HepG2 (cell line): ENCODE data around the gene TAF11. TPM values are rescaled to one million over a fixed set of nuclear protein-coding genes. Genes with fewer than 3 reads are reported as not detected.

Experiments
- ERF ChIP-seq: IDR thresholded peaks from 2 replicates; pipeline ENCODE4 v1.6.1; 2018; ENCODE audit warnings: missing biosample characterization, missing genetic modification reagents
- EZH2 ChIP-seq: conservative IDR thresholded peaks from 2 replicates; pipeline ENCODE4 v1.6.1; 2012; ENCODE audit warnings: mild to moderate bottlenecking, low read depth, low read length, moderate library complexity
- JDP2 ChIP-seq: sonication (generic); formaldehyde crosslinking; IDR thresholded peaks from 2 replicates; pipeline ENCODE4 v1.8.1; 2022; ENCODE audit warnings: missing genetic modification reagents, borderline replicate concordance
- MAF1 ChIP-seq: sonication (generic); formaldehyde crosslinking; IDR thresholded peaks from 2 replicates; pipeline ENCODE4 v1.5.0; 2020; ENCODE audit warnings: missing genetic modification reagents, borderline replicate concordance
- MIXL1 ChIP-seq: IDR thresholded peaks from 2 replicates; pipeline ENCODE4 v1.6.1; 2016
- SALL1 ChIP-seq: sonication (generic); formaldehyde crosslinking; IDR thresholded peaks from 2 replicates; pipeline ENCODE4 v1.8.0; 2022; ENCODE audit warnings: mild to moderate bottlenecking, missing genetic modification reagents
- SMAD3 ChIP-seq: sonication (generic); formaldehyde crosslinking; IDR thresholded peaks from 2 replicates; pipeline ENCODE4 v1.4.0; 2020; ENCODE audit warnings: missing genetic modification reagents
- ZNF234 ChIP-seq: sonication (generic); formaldehyde crosslinking; conservative IDR thresholded peaks from 2 replicates; pipeline ENCODE4 v1.5.1; 2020; ENCODE audit warnings: mild to moderate bottlenecking, missing genetic modification reagents
- ZNF292 ChIP-seq: sonication (generic); formaldehyde crosslinking; IDR thresholded peaks from 2 replicates; pipeline ENCODE4 v1.8.1; 2022; ENCODE audit warnings: mild to moderate bottlenecking, low read depth, missing genetic modification reagents, borderline replicate concordance
- ZNF350 ChIP-seq: sonication (generic); formaldehyde crosslinking; IDR thresholded peaks from 2 replicates; pipeline ENCODE4 v1.4.0; 2020; ENCODE audit warnings: mild to moderate bottlenecking, low read depth, missing genetic modification reagents, borderline replicate concordance
- ZNF7 ChIP-seq: IDR thresholded peaks from 2 replicates; pipeline ENCODE4 v1.6.1; 2016; ENCODE audit warnings: missing biosample characterization, missing genetic modification reagents
- ZNF747 ChIP-seq: sonication (generic); formaldehyde crosslinking; IDR thresholded peaks from 2 replicates; pipeline ENCODE4 v1.8.1; 2023; ENCODE audit warnings: missing genetic modification reagents, mild to moderate bottlenecking, borderline replicate concordance
- ZSCAN25 ChIP-seq: sonication (generic); formaldehyde crosslinking; IDR thresholded peaks from 2 replicates; pipeline ENCODE4 v1.8.0; 2022; ENCODE audit warnings: mild to moderate bottlenecking, missing genetic modification reagents
- polyA plus RNA-seq, 8 experiments: library from polyadenylated mRNA; depleted of rRNA in 3 of 8; stranded (reverse) in 7 of 8; unstranded in 1 of 8; fragments of >200 nt; fragmentation: Illumina TruSeq in 4 of 8; extraction: Trizol in 4 of 8; gene quantifications; 2 replicates each; pipeline versions ENCODE4 v1.2.1 to v1.2.3, GENCODE V29; 2011 to 2016; ENCODE audit warnings: low read depth in 4 of 8, missing spikeins in 1 of 8, mixed read lengths in 1 of 8; ENCODE audit not compliant: insufficient read depth in 1 of 8
- total RNA-seq, 5 experiments: library from RNA; depleted of rRNA; stranded (reverse); fragments of >200 nt; fragmentation: Illumina TruSeq; extraction: Trizol; gene quantifications; 2 replicates each; pipeline ENCODE4 v1.2.3, GENCODE V29; 2016; ENCODE audit warnings: low read depth in 1 of 5
- TF ChIP-seq, protein P1 (sequence below): sonication (generic); formaldehyde crosslinking; IDR thresholded peaks from 2 replicates; pipeline ENCODE4 v1.9.0; 2021; ENCODE audit warnings: missing genetic modification reagents, borderline replicate concordance
- TF ChIP-seq, protein P2 (sequence below): IDR thresholded peaks from 2 replicates; pipeline ENCODE4 v1.6.1; 2016
- TF ChIP-seq, protein P3 (sequence below): sonication (generic); formaldehyde crosslinking; IDR thresholded peaks from 2 replicates; pipeline ENCODE4 v1.8.0; 2023; ENCODE audit warnings: mild to moderate bottlenecking, missing genetic modification reagents
- TF ChIP-seq, protein P4 (sequence below): IDR thresholded peaks from 2 replicates; pipeline ENCODE4 v1.6.1; 2016; ENCODE audit warnings: missing compliant biosample characterization, missing genetic modification reagents, borderline replicate concordance
- TF ChIP-seq, protein P5 (sequence below): sonication (generic); formaldehyde crosslinking; IDR thresholded peaks from 2 replicates; pipeline ENCODE4 v1.8.0; 2022; ENCODE audit warnings: missing genetic modification reagents, mild to moderate bottlenecking, inconsistent platforms, borderline replicate concordance

Gene TAF11
- total and polyA plus RNA-seq, 2 of the 13 experiments (the other 11 are each of a cell fraction or from before 2014, with no cell fraction given) = 35.4 to 73.6 TPM

DNA sequence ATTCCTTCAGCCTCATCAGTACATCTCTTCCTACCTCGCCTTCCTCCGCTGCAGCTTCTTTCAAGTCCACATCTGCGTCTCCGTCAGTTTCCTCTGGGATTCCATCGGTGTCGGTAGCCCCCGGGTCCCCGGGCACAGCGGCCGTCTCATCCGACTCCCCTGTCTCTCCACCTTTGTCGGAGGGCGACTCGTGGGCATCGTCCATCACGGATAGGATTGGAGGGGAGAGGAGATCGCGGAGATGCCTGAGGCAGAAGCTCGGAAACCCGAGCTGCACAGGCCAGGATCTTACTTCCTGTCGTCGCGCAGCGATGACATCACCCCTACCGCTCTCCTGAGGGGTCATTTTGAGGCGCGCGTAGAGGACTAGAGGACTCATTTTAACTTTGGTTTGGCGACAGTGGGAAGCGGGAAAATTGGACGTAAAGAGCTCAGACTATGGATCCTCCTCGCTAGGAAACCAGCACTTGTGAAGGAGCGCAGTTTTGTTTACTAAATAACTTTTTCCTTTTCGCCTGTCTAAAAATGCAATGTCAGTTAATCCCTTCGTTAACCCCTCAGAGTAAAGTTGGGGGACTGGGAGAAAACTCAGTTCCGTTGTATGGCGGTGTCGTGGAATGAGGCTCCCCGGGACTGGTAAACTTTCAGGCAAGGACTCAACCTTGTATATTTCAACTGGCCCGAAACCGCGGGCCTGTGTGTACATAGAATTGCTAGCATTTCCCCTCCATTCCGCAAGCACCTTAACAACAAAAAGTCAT is at the start of gene TAF11 (continued):
- TF ChIP-seq, protein P1, sequence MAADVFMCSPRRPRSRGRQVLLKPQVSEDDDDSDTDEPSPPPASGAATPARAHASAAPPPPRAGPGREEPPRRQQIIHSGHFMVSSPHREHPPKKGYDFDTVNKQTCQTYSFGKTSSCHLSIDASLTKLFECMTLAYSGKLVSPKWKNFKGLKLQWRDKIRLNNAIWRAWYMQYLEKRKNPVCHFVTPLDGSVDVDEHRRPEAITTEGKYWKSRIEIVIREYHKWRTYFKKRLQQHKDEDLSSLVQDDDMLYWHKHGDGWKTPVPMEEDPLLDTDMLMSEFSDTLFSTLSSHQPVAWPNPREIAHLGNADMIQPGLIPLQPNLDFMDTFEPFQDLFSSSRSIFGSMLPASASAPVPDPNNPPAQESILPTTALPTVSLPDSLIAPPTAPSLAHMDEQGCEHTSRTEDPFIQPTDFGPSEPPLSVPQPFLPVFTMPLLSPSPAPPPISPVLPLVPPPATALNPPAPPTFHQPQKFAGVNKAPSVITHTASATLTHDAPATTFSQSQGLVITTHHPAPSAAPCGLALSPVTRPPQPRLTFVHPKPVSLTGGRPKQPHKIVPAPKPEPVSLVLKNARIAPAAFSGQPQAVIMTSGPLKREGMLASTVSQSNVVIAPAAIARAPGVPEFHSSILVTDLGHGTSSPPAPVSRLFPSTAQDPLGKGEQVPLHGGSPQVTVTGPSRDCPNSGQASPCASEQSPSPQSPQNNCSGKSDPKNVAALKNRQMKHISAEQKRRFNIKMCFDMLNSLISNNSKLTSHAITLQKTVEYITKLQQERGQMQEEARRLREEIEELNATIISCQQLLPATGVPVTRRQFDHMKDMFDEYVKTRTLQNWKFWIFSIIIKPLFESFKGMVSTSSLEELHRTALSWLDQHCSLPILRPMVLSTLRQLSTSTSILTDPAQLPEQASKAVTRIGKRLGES = no peak; the same call in 1 of the 2 replicates
- TF ChIP-seq JDP2 (no peak), ZNF7 (CRISPR knock-in tag) (no peak), ZSCAN25 (CRISPR knock-in tag) (peak; percentile 84), EZH2 (no peak), SMAD3 (CRISPR knock-in tag) (peak; percentile 88; the same call in 1 of the 2 replicates), ZNF747 (no peak; the same call in 1 of the 2 replicates), ZNF292 (no peak), ZNF234 (CRISPR knock-in tag) (no peak; the same call in 1 of the 2 replicates), ZNF350 (CRISPR knock-in tag) (peak; percentile 87; the same call in 1 of the 2 replicates), ERF (peak; percentile 72; the same call in 1 of the 2 replicates), SALL1 (CRISPR knock-in tag) (peak; percentile 81), MAF1 (CRISPR knock-in tag) (0 out of 2 replicates have a peak, but pooled peaks have one; percentile 15), MIXL1 (peak; percentile 90)
- TF ChIP-seq, protein P2, sequence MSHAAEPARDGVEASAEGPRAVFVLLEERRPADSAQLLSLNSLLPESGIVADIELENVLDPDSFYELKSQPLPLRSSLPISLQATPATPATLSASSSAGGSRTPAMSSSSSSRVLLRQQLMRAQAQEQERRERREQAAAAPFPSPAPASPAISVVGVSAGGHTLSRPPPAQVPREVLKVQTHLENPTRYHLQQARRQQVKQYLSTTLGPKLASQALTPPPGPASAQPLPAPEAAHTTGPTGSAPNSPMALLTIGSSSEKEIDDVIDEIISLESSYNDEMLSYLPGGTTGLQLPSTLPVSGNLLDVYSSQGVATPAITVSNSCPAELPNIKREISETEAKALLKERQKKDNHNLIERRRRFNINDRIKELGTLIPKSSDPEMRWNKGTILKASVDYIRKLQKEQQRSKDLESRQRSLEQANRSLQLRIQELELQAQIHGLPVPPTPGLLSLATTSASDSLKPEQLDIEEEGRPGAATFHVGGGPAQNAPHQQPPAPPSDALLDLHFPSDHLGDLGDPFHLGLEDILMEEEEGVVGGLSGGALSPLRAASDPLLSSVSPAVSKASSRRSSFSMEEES (CRISPR knock-in tag) = peak; percentile 83
- TF ChIP-seq, protein P3, sequence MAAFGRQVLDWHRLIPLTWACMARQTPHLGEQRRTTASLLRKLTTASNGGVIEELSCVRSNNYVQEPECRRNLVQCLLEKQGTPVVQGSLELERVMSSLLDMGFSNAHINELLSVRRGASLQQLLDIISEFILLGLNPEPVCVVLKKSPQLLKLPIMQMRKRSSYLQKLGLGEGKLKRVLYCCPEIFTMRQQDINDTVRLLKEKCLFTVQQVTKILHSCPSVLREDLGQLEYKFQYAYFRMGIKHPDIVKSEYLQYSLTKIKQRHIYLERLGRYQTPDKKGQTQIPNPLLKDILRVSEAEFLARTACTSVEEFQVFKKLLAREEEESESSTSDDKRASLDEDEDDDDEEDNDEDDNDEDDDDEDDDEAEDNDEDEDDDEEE = peak; percentile 38; the same call in 1 of the 2 replicates
- TF ChIP-seq, protein P4, sequence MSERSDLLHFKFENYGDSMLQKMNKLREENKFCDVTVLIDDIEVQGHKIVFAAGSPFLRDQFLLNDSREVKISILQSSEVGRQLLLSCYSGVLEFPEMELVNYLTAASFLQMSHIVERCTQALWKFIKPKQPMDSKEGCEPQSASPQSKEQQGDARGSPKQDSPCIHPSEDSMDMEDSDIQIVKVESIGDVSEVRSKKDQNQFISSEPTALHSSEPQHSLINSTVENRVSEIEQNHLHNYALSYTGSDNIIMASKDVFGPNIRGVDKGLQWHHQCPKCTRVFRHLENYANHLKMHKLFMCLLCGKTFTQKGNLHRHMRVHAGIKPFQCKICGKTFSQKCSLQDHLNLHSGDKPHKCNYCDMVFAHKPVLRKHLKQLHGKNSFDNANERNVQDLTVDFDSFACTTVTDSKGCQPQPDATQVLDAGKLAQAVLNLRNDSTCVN = peak; percentile 77
- TF ChIP-seq, protein P5, sequence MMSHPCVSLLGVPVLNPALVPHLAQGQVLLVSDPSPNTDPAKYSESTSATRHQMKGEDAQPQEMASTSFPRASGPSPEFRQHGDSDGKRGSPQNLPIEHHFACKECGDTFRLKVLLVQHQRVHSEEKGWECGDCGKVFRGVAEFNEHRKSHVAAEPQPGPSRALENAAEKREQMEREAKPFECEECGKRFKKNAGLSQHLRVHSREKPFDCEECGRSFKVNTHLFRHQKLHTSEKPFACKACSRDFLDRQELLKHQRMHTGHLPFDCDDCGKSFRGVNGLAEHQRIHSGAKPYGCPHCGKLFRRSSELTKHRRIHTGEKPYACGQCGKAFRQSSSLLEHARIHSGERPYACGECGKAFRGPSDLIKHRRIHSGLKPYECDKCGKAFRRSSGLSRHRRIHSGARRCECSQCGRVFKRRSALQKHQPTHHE (CRISPR knock-in tag) = peak; percentile 54; the same call in 1 of the 2 replicates
